Measurements from ENCODE around the gene PRSS3.
"Not testable (repeated sequence)": the region's sequence is repeated elsewhere in the genome, so short reads cannot be mapped to it uniquely, and the experiment has no call there.

The PRSS3 gene

GRCh38 chr9:33846231-33846630 lies 50.9 kb downstream of the PRSS3 start:
- in situ Hi-C loops (cut with MboI; ENCODE audit: low pct_unique_long_range_greater_than_20kb, low sequenced_read_pairs, unreplicated experiment) = no loop called here
- no peak for TF ChIP-seq CTCF (IDR thresholded peaks at IDR 0.05; ENCODE audit: extremely low read depth, insufficient read depth, missing control alignments)
- DNase-seq (ENCODE audit: low spot score) = no peak

GRCh38 chr9:33847894-33848205 lies 52.5 kb downstream of the PRSS3 start:
- in situ Hi-C loops (cut with MboI; ENCODE audit: low pct_unique_long_range_greater_than_20kb, low sequenced_read_pairs, unreplicated experiment); DNase-seq (ENCODE audit: low spot score): not testable (repeated sequence)

Measured in GM13977 (cell line).